ENCODE data around the gene USP40.
A peak's percentile ranks its signal among the peaks of the same experiment; 100 is the strongest.

USP40 gene

DNA sequence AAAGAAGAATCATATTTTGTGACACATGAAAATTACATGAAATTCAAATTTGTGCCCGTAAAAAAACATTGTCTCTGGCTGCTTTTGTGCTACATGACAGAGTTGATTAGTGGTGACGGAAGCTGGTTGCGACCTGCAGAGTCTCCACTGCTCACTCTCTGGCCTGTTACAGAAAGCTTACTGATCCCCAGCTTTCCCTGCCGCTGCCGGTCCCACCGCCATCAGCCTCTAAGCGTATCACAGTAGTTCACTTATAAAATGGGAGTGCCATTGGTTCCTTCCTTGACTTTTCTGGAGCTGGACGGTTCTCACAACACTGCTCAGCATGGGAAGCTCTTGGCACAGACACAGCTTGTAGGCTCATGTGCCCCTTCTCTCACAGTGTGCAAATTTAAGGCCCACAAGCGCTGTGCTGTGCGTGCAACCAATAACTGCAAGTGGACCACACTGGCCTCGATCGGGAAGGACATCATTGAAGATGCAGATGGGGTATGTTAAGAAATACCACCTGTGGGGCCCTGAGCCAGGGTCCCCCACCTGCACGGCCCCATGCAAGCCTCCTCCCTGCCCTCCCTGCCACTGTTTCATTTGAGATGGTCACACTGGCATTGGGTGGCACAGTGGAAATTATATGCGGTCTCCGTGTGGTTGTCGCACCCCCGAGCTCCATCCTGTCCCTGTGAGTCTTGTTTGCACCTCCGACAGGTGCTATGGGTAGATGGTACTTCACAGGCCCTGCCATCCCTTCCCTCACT, 131.0 kb downstream of the USP40 start:
- no peaks in the 10 kb centered on the region for H3K4me1 ChIP-seq (ENCODE audit: control insufficient read depth in 1 of 2, insufficient read depth in 1 of 2, low read depth in 1 of 2, low read length in 1 of 2)
- H3K9me3 ChIP-seq: no peaks in the 10 kb centered on the region
- peaks cover 65% of the 10 kb centered on the region for H3K36me3 ChIP-seq
- H3K27ac ChIP-seq: peak overlapping the region; percentile 41
- TF ChIP-seq, protein P1, sequence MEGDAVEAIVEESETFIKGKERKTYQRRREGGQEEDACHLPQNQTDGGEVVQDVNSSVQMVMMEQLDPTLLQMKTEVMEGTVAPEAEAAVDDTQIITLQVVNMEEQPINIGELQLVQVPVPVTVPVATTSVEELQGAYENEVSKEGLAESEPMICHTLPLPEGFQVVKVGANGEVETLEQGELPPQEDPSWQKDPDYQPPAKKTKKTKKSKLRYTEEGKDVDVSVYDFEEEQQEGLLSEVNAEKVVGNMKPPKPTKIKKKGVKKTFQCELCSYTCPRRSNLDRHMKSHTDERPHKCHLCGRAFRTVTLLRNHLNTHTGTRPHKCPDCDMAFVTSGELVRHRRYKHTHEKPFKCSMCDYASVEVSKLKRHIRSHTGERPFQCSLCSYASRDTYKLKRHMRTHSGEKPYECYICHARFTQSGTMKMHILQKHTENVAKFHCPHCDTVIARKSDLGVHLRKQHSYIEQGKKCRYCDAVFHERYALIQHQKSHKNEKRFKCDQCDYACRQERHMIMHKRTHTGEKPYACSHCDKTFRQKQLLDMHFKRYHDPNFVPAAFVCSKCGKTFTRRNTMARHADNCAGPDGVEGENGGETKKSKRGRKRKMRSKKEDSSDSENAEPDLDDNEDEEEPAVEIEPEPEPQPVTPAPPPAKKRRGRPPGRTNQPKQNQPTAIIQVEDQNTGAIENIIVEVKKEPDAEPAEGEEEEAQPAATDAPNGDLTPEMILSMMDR (IDR thresholded peaks at IDR 0.05): no peak
- H3K4me3 ChIP-seq (ENCODE audit: low read depth in 1 of 2, low read length in 1 of 2): no peak overlapping the region
- H3K27me3 ChIP-seq: no peaks in the 10 kb centered on the region

DNA sequence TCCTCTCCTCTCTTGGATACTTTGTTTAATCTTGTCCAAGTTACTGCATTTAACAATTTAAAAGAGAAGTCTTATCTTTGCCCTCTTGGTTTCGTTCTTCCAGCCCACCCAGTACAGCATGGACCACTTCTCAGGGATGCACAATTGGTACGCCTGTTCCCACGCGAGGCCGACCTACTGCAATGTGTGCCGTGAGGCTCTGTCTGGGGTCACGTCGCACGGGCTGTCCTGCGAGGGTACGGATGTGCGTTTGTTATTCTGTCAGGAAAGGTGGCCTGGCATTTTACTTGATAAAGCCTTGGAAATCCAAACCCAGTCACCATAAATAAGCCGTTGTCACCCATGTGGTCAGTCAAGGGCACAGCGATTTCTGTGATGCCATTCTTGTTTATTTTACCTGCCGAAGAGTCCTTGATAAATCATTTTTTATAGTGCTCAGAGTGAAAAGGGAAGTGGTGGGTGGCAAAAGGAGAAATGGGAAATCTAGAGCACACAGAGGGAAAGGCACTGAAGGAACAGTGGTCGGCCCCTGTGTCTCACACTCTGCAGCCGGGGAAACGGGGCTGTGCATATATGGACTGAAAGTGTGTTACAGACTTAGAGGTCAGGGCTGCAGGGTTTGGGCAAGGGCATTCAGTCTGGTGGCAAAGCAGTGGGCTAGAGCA, 131.8 kb downstream of the USP40 start:
- Histone ChIP-seq H3K4me1 (ENCODE audit: control insufficient read depth in 1 of 2, insufficient read depth in 1 of 2, low read depth in 1 of 2, low read length in 1 of 2) (no peaks in the 10 kb centered on the region), H3K27me3 (no peaks in the 10 kb centered on the region), H3K36me3 (peaks cover 56% of the 10 kb centered on the region), H3K9me3 (no peaks in the 10 kb centered on the region), H3K4me3 (ENCODE audit: low read depth in 1 of 2, low read length in 1 of 2) (no peak overlapping the region), H3K27ac (peak overlapping the region; percentile 41)
- TF ChIP-seq, protein P1 (IDR thresholded peaks at IDR 0.05): no peak

DNA sequence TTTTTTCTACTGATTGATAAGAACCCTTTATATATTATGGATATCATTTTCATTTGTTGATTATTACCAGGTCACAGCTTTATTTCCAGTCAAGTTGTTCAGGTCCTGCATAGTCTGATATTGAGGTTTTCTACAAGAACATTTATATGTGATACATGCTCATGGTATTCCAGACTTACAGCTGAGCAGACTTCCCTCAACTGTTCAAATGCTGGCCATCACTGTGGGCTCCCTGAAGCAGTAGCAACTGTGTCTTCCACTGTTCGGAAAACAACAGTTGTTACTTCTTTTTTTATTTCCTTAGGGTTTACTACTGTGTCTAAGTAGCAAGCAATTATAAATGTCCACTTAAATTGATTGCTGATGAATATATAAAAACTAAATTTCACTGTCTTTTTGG, 132.8 kb downstream of the USP40 start:
- Histone ChIP-seq H3K27ac (no peak overlapping the region), H3K4me3 (ENCODE audit: low read depth in 1 of 2, low read length in 1 of 2) (no peak overlapping the region), H3K36me3 (peaks cover 46% of the 10 kb centered on the region), H3K27me3 (no peaks in the 10 kb centered on the region), H3K4me1 (ENCODE audit: control insufficient read depth in 1 of 2, insufficient read depth in 1 of 2, low read depth in 1 of 2, low read length in 1 of 2) (no peaks in the 10 kb centered on the region), H3K9me3 (no peaks in the 10 kb centered on the region)
- TF ChIP-seq, protein P1 (IDR thresholded peaks at IDR 0.05): no peak

DNA sequence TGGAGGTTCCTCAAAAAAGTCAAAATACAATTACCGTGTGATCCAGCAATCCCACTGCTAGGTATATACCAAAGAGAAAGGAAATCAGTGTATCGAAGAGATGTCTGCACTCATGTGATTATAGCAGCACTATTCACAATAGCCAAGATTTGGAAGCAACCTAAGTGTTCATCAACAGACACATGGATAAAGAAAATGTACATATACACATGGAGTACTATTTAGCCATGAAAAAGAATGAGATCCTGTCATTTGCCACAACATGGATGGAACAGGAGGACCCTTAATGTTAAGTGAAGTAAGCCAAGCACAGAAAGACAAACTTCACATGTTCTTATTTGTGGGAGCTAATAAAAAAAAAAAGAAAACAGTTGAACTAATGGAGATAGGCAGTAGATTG, 133.6 kb downstream of the USP40 start:
- Histone ChIP-seq H3K27ac (no peak overlapping the region), H3K9me3 (no peaks in the 10 kb centered on the region), H3K27me3 (no peaks in the 10 kb centered on the region), H3K4me1 (ENCODE audit: control insufficient read depth in 1 of 2, insufficient read depth in 1 of 2, low read depth in 1 of 2, low read length in 1 of 2) (no peaks in the 10 kb centered on the region), H3K4me3 (ENCODE audit: low read depth in 1 of 2, low read length in 1 of 2) (no peak overlapping the region), H3K36me3 (peaks cover 44% of the 10 kb centered on the region)
- TF ChIP-seq, protein P1 (IDR thresholded peaks at IDR 0.05): no peak

DNA sequence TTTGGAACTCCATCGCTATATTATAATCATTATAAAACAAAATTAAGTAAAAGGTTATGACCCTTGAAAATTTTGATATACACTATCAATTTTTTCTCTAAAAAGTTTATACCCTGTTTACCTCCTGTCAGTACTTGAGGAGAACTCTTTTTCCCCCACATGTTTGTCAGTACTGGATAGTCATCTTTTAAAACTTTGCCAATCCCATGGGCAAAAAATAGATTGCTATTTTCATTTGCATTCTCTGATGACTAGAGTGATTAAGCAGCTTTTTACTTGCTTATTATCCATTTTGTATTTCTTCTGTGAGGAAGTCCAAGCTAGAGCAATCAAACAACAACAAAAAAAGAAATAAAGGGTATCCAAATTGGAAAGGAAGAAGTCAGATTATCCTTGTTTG, 135.9 kb downstream of the USP40 start:
- no peak overlapping the region for H3K4me3 ChIP-seq (ENCODE audit: low read depth in 1 of 2, low read length in 1 of 2)
- H3K36me3 ChIP-seq: peaks cover 27% of the 10 kb centered on the region
- no peak overlapping the region for H3K27ac ChIP-seq
- H3K9me3 ChIP-seq: no peaks in the 10 kb centered on the region
- no peaks in the 10 kb centered on the region for H3K27me3 ChIP-seq
- TF ChIP-seq, protein P1 (IDR thresholded peaks at IDR 0.05): no peak
- no peaks in the 10 kb centered on the region for H3K4me1 ChIP-seq (ENCODE audit: control insufficient read depth in 1 of 2, insufficient read depth in 1 of 2, low read depth in 1 of 2, low read length in 1 of 2)

Data from neutrophil (primary cell).